BJ (cell line): Measurements from ENCODE around the gene LPCAT1. TPM values are rescaled to one million over a fixed set of nuclear protein-coding genes. Genes with fewer than 3 reads are reported as not detected.

ENCODE experiments used
- CTCF ChIA-PET: fragments of 350-600 bp; formaldehyde crosslinking; extraction: SDS; loops from one replicate; lab custom pipeline; 2021; ENCODE audit warnings: antibody characterized with exemption, inconsistent platforms; lab: Yijun Ruan, JAX
- POLR2A ChIA-PET: fragments of 300-600 bp; sonication (Branson Sonifier 250); formaldehyde crosslinking; extraction: SDS; loops from one replicate; lab custom pipeline; 2021; ENCODE audit warnings: antibody characterized with exemption; lab: Charles Lee
- DNase-seq: peaks from one replicate; pipeline ENCODE4 v3.0.0-alpha.2; 2011; ENCODE audit warnings: low read depth
- H3K27me3 ChIP-seq: 2 replicates; pipeline ENCODE4 v1.6.0; 2011; ENCODE audit warnings: low read length; ENCODE audit not compliant: control insufficient read depth, insufficient read depth
- H3K36me3 ChIP-seq: 2 replicates; pipeline ENCODE4 v1.5.1; 2011; ENCODE audit warnings: low read length; ENCODE audit not compliant: control insufficient read depth, insufficient read depth
- H3K4me3 ChIP-seq: 2 replicates; pipeline ENCODE4 v1.5.1; 2011; ENCODE audit warnings: low read depth, mild to moderate bottlenecking, control low read depth, low read length
- CTCF ChIP-seq: IDR thresholded peaks from 2 replicates; pipeline ENCODE4 v1.5.1; 2011; ENCODE audit warnings: low read depth, mild to moderate bottlenecking, control low read depth, inconsistent platforms, low read length, moderate library complexity; ENCODE audit not compliant: insufficient read depth
- polyA plus RNA-seq: library from polyadenylated mRNA; depleted of rRNA; stranded (reverse); fragments of >200 nt; gene quantifications from 2 replicates; pipeline ENCODE4 v1.2.3, GENCODE V29; 2011

The LPCAT1 gene
- polyA plus RNA-seq, 1 experiment: 14.3 TPM

GRCh38 chr5:1420211-1421195 is 103.3 kb downstream of the LPCAT1 start:
- TF ChIP-seq CTCF: no peak
- ChIA-PET CTCF (no interaction called here), POLR2A (no interaction called here)
- H3K4me3 ChIP-seq: no peak overlapping the region
- no peaks in the 10 kb centered on the region for H3K36me3 ChIP-seq
- DNase-seq: no peak
- no peaks in the 10 kb centered on the region for H3K27me3 ChIP-seq

DNA sequence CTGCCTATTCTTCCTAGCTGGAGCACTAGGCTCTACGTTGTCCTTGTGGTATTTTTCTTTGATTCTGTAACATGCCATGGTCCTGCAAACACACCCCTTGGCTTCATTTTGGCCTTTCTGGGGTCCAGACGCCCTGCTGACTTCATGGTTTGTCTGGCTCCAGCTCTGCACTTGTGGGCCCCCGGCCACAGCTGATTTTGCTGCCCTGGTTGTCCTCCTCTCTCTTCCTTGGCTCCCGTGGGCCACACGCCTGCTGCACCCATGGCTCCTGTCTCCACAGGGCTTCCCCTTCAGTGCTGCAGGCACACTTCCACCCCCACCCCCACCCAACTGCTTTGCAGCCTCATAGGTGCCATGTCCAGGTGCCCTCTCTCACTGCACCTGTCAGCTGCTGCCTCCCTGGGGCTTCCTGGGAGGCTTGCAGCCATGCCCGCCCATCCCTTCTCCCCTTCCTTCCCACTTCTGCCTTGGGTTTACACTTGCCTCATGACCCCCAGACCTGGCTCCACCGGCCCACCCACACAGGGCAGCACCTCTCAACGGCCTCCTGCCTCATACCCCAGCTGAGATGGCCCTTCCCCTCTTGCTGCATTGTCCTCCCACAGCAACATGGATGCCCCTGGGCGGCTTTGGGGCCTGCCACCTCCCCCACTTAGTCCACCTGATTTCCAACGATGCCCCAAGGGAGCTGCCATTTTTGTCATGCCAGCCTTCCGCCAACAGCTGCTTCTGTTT is 104.1 kb downstream of the LPCAT1 start:
- no peak for DNase-seq
- H3K4me3 ChIP-seq: no peak overlapping the region
- H3K36me3 ChIP-seq: no peaks in the 10 kb centered on the region
- ChIA-PET CTCF (no interaction called here), POLR2A (no interaction called here)
- TF ChIP-seq CTCF: no peak
- H3K27me3 ChIP-seq: no peaks in the 10 kb centered on the region

DNA sequence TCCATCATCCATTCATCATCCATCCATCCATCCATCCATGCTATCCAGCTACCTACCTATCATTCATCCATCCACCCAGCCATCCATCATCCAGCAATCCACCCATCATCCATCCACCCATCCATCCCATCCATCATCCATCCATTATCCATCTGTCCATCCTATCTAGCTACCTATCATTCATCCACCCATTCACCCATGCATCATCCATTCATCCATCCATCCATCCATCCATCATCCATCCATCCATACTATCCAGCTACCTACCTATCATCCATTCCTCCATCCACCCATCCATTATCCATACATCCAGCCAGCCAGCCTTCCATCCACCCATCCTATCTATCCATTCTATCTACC is 104.9 kb downstream of the LPCAT1 start:
- no peak for TF ChIP-seq CTCF
- no peaks in the 10 kb centered on the region for H3K27me3 ChIP-seq
- no peak overlapping the region for H3K4me3 ChIP-seq
- POLR2A ChIA-PET: no interaction called here
- H3K36me3 ChIP-seq: no peaks in the 10 kb centered on the region
- no peak for DNase-seq
- CTCF ChIA-PET: no interaction called here

DNA sequence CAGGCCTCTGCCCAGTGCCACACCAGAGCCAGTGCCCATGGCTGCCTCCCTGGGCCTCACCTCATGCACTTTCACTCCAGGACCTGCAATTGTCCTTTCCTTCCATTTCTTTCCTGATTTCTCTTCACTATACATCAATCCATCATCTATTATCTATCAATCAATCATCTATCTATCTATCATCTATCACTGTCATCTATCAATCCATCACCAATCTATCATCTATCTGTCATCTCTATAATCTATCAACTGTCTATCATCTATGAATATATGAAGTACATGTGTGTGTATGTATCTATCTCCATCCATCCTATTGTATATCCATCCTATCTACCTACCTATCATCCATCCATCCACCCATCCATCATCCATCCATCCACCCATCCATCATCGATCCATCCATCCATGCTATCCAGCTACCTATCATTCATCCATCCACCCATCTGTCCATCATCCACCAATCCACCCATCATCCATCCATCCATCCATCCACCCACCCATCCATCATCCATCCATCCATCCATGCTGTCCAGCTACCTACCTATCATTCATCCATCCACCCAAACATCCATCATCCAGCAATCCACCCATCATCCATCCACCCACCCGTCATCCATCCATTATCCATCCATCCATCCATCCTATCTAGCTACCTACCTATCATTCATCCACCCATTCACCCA is 105.4 kb downstream of the LPCAT1 start:
- DNase-seq: no peak
- CTCF ChIA-PET: no interaction called here
- Histone ChIP-seq H3K4me3 (no peak overlapping the region), H3K36me3 (no peaks in the 10 kb centered on the region), H3K27me3 (no peaks in the 10 kb centered on the region)
- POLR2A ChIA-PET: no interaction called here
- no peak for TF ChIP-seq CTCF
